Mesothelial cell of epicardium (in vitro differentiated cells): Measurements from ENCODE around the gene CDK6. TPM values are rescaled to one million over a fixed set of nuclear protein-coding genes. Genes with fewer than 3 reads are reported as not detected.

ENCODE experiments used
- DNase-seq, 2 experiments: peaks; one replicate each; pipeline ENCODE4 v3.0.0; 2021; ENCODE audit warnings: low spot score in 2 of 2; ENCODE audit not compliant: unreplicated experiment in 2 of 2
- H3K27ac Mint-ChIP-seq: 2 replicates; pipeline ENCODE4 v1.8.0; 2021; ENCODE audit warnings: mixed read lengths
- H3K27me3 Mint-ChIP-seq: 2 replicates; pipeline ENCODE4 v1.8.0; 2021; ENCODE audit warnings: low read depth, mixed read lengths
- H3K36me3 Mint-ChIP-seq: 2 replicates; pipeline ENCODE4 v1.8.0; 2021; ENCODE audit warnings: mixed read lengths
- H3K4me1 Mint-ChIP-seq: 2 replicates; pipeline ENCODE4 v1.8.0; 2021; ENCODE audit warnings: mixed read lengths
- H3K4me3 Mint-ChIP-seq: 2 replicates; pipeline ENCODE4 v1.8.0; 2021; ENCODE audit warnings: mild to moderate bottlenecking, moderate library complexity, mixed read lengths
- H3K9me3 Mint-ChIP-seq: 2 replicates; pipeline ENCODE4 v1.8.0; 2021; ENCODE audit warnings: mixed read lengths
- total RNA-seq: library from RNA; stranded (reverse); gene quantifications from 3 replicates; pipeline ENCODE4 v1.2.1, GENCODE V29; 2021
- TF ChIP-seq, protein P1 (sequence below): fragments of 200-600 bp; sonication (generic); IDR thresholded peaks from one replicate; pipeline ENCODE4 v1.5.0; 2021; ENCODE audit warnings: antibody characterized with exemption; ENCODE audit not compliant: unreplicated experiment

Gene CDK6
- total RNA-seq, 1 donor from 2014 or later: 138 TPM

DNA sequence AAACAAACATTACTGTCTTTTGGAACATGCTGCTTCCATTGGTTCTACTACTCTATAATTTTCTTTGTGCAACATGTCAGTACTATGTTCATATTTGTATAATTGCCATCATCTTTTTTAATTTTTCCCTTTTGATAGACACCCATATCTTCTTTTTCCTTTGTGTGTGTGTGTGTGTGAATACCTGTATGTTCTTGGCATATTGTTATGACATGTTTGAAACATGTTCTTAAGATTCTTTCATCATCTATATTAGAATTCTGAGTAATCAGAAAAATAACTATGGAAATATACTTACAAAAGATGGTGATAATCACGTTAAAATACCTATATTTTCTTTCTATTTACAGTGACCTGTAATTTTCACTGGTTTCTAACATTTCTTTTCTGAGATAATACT, 3.5 kb upstream of the CDK6 start:
- H3K27ac Mint-ChIP-seq: no peak overlapping the region
- peaks cover 15% of the 10 kb centered on the region for H3K4me1 Mint-ChIP-seq
- no peaks in the 10 kb centered on the region for H3K36me3 Mint-ChIP-seq
- TF ChIP-seq, protein P1, sequence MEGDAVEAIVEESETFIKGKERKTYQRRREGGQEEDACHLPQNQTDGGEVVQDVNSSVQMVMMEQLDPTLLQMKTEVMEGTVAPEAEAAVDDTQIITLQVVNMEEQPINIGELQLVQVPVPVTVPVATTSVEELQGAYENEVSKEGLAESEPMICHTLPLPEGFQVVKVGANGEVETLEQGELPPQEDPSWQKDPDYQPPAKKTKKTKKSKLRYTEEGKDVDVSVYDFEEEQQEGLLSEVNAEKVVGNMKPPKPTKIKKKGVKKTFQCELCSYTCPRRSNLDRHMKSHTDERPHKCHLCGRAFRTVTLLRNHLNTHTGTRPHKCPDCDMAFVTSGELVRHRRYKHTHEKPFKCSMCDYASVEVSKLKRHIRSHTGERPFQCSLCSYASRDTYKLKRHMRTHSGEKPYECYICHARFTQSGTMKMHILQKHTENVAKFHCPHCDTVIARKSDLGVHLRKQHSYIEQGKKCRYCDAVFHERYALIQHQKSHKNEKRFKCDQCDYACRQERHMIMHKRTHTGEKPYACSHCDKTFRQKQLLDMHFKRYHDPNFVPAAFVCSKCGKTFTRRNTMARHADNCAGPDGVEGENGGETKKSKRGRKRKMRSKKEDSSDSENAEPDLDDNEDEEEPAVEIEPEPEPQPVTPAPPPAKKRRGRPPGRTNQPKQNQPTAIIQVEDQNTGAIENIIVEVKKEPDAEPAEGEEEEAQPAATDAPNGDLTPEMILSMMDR: no peak
- DNase-seq: no peak
- H3K27me3 Mint-ChIP-seq: peaks cover 2% of the 10 kb centered on the region
- no peak overlapping the region for H3K4me3 Mint-ChIP-seq
- H3K9me3 Mint-ChIP-seq: peaks cover 4% of the 10 kb centered on the region

DNA sequence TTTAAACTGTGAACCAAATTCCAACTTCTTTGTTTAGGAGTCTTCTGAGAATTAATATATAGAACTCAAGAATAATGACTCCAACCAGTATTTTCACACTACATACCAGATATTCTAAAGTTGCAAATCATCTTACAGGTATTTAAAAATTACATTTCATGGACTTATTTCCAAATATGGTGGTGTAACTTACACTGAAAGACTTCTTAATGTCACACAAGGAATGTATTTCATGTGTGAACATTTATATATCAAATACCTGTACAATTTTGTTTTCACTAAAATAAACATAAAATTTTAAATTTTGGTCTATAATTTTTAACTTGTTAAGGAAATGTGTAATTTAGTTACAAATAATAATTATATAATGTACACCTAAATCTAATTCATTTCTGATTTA, 2.6 kb upstream of the CDK6 start:
- no peak for DNase-seq
- Mint-ChIP-seq H3K4me3 (no peak overlapping the region), H3K9me3 (peaks cover 2% of the 10 kb centered on the region), H3K4me1 (peaks cover 15% of the 10 kb centered on the region), H3K27ac (no peak overlapping the region), H3K36me3 (no peaks in the 10 kb centered on the region), H3K27me3 (peaks cover 2% of the 10 kb centered on the region)
- TF ChIP-seq, protein P1: no peak

DNA sequence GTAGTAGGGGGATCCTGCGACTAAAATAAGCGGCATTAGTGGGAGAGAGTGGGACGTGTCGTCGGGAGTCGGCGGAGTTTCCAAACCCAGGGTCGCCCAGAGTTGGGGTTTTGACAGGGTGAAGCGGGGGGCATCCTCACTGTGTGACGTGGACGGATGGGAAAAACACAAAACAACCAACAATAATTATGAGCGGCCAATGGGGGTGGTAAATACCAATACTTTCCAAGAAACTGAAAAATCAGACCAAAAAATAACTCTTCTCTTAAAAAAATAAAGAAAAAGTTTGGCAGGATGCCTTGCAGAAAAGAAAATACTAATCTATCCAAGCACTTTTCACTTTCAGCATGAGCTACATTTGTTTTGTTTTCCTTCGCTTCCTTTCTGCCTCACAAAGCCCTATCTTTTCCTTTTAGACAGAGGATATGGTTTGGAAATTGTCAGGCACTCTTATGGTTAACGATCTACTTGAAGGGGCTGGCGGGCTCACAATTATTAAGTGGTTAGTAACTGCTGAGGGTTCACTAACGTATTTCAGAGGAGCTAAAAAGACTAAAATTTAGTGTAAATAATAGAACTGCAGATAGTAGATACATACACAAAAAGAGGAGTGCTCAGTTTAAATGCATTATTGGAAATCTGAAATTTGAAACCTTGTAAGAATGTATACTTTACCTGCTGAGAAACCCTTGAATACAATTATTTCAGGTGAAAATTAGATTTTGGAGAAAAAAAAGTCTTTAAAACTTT, 802 bp upstream of the CDK6 start:
- no peaks in the 10 kb centered on the region for H3K9me3 Mint-ChIP-seq
- H3K27ac Mint-ChIP-seq: peak overlapping the region; percentile 98
- H3K4me1 Mint-ChIP-seq: peaks cover 20% of the 10 kb centered on the region
- TF ChIP-seq, protein P1: no peak
- no peaks in the 10 kb centered on the region for H3K36me3 Mint-ChIP-seq
- H3K4me3 Mint-ChIP-seq: peak overlapping the region; percentile 91
- no peaks in the 10 kb centered on the region for H3K27me3 Mint-ChIP-seq
- peak; percentile 23 to 53 for DNase-seq

GRCh38 chr7:92835851-92836488, 403 bp downstream of the CDK6 start:
- DNase-seq: no peak
- peak overlapping the region; percentile 99 for H3K27ac Mint-ChIP-seq

DNA sequence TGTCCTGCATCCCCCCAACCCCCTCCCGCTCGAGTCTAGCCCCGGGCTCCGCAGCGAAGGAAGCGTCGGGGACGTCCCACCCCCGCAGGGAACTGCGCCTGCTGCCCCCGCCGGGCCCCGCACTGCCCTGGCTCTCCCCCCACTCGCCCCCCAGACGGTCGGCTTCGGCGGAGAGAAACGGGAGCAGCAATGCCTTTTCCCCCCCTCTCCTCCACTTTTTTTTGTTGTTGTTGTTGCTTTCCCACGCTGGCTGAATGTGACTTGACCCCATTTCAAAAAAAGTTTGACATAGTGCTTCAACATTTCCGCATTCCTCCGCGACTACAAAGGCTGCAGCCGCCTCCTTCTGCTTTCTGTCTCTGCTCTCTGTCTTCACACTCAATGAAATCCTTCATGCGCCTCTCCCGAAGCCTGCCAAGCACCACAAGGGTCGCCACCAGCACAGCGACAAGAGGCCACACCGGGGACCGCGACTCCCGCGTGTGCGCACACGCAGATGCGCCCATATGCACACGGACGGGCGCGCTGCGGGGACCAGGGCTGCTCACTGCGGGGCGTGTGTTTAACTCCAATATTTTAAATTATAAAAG, 1.0 kb downstream of the CDK6 start:
- peaks cover 38% of the 10 kb centered on the region for H3K4me1 Mint-ChIP-seq
- no peaks in the 10 kb centered on the region for H3K36me3 Mint-ChIP-seq
- peak; percentile 47 to 78 for DNase-seq
- no peaks in the 10 kb centered on the region for H3K27me3 Mint-ChIP-seq
- TF ChIP-seq, protein P1: no peak
- no peaks in the 10 kb centered on the region for H3K9me3 Mint-ChIP-seq
- H3K4me3 Mint-ChIP-seq: peak overlapping the region; percentile 87
- peak overlapping the region; percentile 99 for H3K27ac Mint-ChIP-seq

More at GRCh38 chr7:92835851-92836488, 403 bp downstream of the CDK6 start:
- Mint-ChIP-seq H3K36me3 (no peaks in the 10 kb centered on the region), H3K27me3 (no peaks in the 10 kb centered on the region), H3K9me3 (no peaks in the 10 kb centered on the region), H3K4me3 (peak overlapping the region; percentile 87), H3K4me1 (peaks cover 32% of the 10 kb centered on the region)
- TF ChIP-seq, protein P1: no peak
